Thoracic aorta (tissue), 2 donors: ENCODE measurements around the gene RNF181. TPM values are rescaled to one million over a fixed set of nuclear protein-coding genes. Genes with fewer than 3 reads are reported as not detected.

Source experiments
- ATAC-seq: fragments of 150-250 bp; one replicate; pipeline ENCODE4 v1.8.0; 2017; ENCODE audit warnings: low read depth; ENCODE audit not compliant: insufficient number of reproducible peaks, low FRiP score
- DNase-seq: peaks from one replicate; pipeline ENCODE4 v3.0.0-alpha.2; 2020; ENCODE audit warnings: low spot score
- H3K27ac ChIP-seq, 2 donors: fragments of 200-600 bp; sonication (generic); 1 replicate in 1 of 2; 2 replicates in 1 of 2; pipeline ENCODE4 v1.5.1; 2016; ENCODE audit warnings: mild to moderate bottlenecking in 2 of 2, moderate library complexity in 2 of 2
- H3K27me3 ChIP-seq: fragments of 200-600 bp; sonication (generic); replicated peaks from 2 replicates; pipeline ENCODE4 v1.6.0; 2016; ENCODE audit warnings: mild to moderate bottlenecking; ENCODE audit not compliant: insufficient read depth
- H3K36me3 ChIP-seq: fragments of 200-600 bp; sonication (generic); one replicate; pipeline ENCODE4 v1.5.1; 2016
- H3K4me1 ChIP-seq, 2 donors: fragments of 200-600 bp; sonication (generic); 1 replicate in 1 of 2; 2 replicates in 1 of 2; pipeline versions ENCODE4 v1.5.1 to v1.6.0; 2016; ENCODE audit warnings: low read depth in 2 of 2, mild to moderate bottlenecking in 1 of 2; ENCODE audit not compliant: control insufficient read depth in 1 of 2
- H3K4me3 ChIP-seq: fragments of 200-600 bp; sonication (generic); 2 replicates; pipeline ENCODE4 v1.5.1; 2016; ENCODE audit warnings: mild to moderate bottlenecking
- H3K9me3 ChIP-seq: fragments of 200-600 bp; sonication (generic); 2 replicates; pipeline ENCODE4 v1.5.1; 2016
- total RNA-seq, 2 donors: library from RNA; depleted of rRNA; stranded (reverse); fragments of >200 nt; gene quantifications; one replicate each; pipeline versions ENCODE4 v1.1.0 to v1.2.3, GENCODE V29; 2016
- TF ChIP-seq, protein P1 (sequence below): fragments of 200-600 bp; sonication (generic); IDR thresholded peaks from one replicate; pipeline ENCODE4 v1.5.1; 2019; ENCODE audit warnings: antibody characterized with exemption

The RNF181 gene
- total RNA-seq, 2 donors from 2014 or later = 107 to 124 TPM

DNA sequence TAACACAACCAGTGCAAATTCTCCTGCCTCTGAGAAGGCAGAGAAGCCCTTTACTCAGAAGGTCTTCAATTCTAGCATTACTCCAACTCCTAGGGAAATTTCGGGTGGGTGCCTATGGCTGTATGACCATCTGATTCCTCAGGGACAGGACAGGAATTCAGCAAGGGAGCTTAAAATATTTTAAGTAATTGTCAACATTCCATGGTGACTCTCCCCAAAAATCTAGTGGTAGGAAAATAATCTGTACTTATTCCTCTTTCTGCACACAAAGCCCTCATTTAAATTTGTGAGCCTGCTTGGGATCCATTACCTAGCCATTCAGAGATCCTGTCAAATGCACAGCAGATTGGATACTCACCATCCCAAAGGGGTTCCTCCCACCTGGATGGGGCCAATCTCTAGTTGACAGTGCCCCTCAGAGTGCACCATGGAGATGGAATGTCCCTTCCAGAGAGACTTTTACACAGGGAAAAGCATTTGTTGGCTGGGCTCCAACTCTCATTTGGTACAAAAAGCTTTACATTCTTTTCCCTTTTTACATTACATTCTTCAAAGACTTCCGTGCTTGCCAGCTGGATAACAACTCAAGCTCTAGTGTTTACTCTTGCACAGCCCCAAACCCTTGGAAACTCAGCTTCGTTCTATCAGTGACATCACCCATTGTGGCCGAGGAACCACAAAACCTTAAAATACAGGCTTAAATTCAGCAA is 10.0 kb downstream of the RNF181 start:
- TF ChIP-seq, protein P1, sequence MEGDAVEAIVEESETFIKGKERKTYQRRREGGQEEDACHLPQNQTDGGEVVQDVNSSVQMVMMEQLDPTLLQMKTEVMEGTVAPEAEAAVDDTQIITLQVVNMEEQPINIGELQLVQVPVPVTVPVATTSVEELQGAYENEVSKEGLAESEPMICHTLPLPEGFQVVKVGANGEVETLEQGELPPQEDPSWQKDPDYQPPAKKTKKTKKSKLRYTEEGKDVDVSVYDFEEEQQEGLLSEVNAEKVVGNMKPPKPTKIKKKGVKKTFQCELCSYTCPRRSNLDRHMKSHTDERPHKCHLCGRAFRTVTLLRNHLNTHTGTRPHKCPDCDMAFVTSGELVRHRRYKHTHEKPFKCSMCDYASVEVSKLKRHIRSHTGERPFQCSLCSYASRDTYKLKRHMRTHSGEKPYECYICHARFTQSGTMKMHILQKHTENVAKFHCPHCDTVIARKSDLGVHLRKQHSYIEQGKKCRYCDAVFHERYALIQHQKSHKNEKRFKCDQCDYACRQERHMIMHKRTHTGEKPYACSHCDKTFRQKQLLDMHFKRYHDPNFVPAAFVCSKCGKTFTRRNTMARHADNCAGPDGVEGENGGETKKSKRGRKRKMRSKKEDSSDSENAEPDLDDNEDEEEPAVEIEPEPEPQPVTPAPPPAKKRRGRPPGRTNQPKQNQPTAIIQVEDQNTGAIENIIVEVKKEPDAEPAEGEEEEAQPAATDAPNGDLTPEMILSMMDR = no peak
- Histone ChIP-seq H3K36me3 (peaks cover 4% of the 10 kb centered on the region), H3K4me1 (peaks cover 39 to 77% of the 10 kb centered on the region in 2 donors), H3K9me3 (no peaks in the 10 kb centered on the region), H3K4me3 (peak overlapping the region; percentile 31), H3K27me3 (no peaks in the 10 kb centered on the region), H3K27ac (peak overlapping the region; percentile 60 to 85)
- ATAC-seq (no peak), DNase-seq (no peak)

GRCh38 chr2:85606116-85606455 is 10.5 kb downstream of the RNF181 start:
- ATAC-seq (no peak), DNase-seq (no peak)
- TF ChIP-seq, protein P1 = no peak
- H3K27me3 ChIP-seq = no peaks in the 10 kb centered on the region
- H3K4me3 ChIP-seq = peak overlapping the region; percentile 31
- peaks cover 42 to 77% of the 10 kb centered on the region in 2 donors for H3K4me1 ChIP-seq
- peaks cover 4% of the 10 kb centered on the region for H3K36me3 ChIP-seq
- peak overlapping the region; percentile 60 to 85 for H3K27ac ChIP-seq
- no peaks in the 10 kb centered on the region for H3K9me3 ChIP-seq

GRCh38 chr2:85607268-85608215 is 12.0 kb downstream of the RNF181 start:
- Histone ChIP-seq H3K4me1 (peaks cover 38 to 70% of the 10 kb centered on the region in 2 donors), H3K4me3 (no peak overlapping the region), H3K27me3 (no peaks in the 10 kb centered on the region), H3K27ac (peak overlapping the region; percentile 16 to 85), H3K36me3 (peaks cover 4% of the 10 kb centered on the region), H3K9me3 (no peaks in the 10 kb centered on the region)
- TF ChIP-seq, protein P1 = no peak
- DNase-seq = no peak
- ATAC-seq = no peak

DNA sequence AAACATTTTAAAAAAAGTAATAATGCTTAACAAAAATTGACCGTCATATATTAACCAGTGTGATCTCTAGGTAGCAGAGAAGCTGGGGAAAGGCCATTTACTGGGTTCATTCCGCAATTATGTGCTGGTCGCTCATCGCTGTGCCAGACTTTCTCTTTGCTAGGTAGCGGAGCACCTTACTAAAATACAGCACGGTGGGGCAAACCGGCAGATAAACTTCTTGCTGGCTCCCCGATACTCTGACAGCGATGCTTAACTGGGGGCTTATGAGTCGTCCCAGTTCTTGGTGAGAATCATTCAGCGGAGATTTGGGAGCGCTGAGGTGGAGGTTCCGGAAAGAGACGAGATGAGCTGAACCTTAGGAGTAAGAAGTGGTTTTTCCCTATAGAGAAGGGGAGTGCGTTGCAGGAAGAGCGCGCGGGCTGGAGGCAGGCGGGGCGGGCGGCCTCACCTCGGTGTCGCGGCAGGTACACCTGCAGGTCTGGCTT is 15.7 kb downstream of the RNF181 start:
- H3K27me3 ChIP-seq = no peaks in the 10 kb centered on the region
- DNase-seq (no peak), ATAC-seq (no peak)
- H3K4me1 ChIP-seq = peaks cover 14 to 42% of the 10 kb centered on the region in 2 donors
- no peaks in the 10 kb centered on the region for H3K9me3 ChIP-seq
- peak overlapping the region; percentile 82 to 84 for H3K27ac ChIP-seq
- H3K4me3 ChIP-seq = peak overlapping the region; percentile 78
- TF ChIP-seq, protein P1 = no peak
- H3K36me3 ChIP-seq = peaks cover 4% of the 10 kb centered on the region
